KBM-7 (cell line): ENCODE results near the gene CYSRT1.

Source experiments
- DNase-seq: peaks from one replicate; pipeline ENCODE4 v3.0.0-alpha.2; 2015
- in situ Hi-C: fragments of 300-500 bp; cut with MboI; formaldehyde crosslinking; loops from 2 replicates; pipeline ENCODE4 v1.14.3; 2020; ENCODE audit warnings: low sequenced_read_pairs, low pct_unique_long_range_greater_than_20kb, mixed read lengths

CYSRT1 gene

GRCh38 chr9:137205126-137206069 is 19.6 kb upstream of the CYSRT1 start, which contains the start of the genes NDOR1 and TMEM203:
Gene NDOR1 (plus strand): TSS chr9:137205700. CDS start chr9:137205778, 78 bp downstream.
Gene TMEM203 (minus strand): TSS chr9:137205648. CDS start chr9:137205414, 234 bp downstream.
- peak; percentile 87 for DNase-seq
- in situ Hi-C loops = no loop called here

DNA sequence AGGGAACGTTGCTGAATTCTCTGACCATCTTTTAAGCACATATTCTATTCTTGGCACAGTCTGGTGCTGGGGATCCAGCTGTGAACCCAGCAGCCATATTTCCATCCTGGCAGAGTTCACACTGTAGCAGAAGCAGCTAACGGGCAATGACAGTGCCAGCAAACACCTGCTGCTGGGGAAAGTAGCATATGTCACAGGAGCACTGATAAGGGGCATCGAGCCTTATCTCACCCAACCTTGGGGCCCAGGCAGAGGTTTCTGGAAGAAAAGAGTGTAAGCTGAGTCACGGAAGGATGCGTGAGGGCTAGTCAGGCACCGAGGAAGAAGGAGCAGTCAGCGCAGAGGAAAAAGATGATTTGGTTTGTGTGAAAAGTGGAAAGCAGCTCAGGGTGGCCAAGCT is 18.4 kb upstream of the CYSRT1 start:
- in situ Hi-C loops = no loop called here
- DNase-seq = no peak

DNA sequence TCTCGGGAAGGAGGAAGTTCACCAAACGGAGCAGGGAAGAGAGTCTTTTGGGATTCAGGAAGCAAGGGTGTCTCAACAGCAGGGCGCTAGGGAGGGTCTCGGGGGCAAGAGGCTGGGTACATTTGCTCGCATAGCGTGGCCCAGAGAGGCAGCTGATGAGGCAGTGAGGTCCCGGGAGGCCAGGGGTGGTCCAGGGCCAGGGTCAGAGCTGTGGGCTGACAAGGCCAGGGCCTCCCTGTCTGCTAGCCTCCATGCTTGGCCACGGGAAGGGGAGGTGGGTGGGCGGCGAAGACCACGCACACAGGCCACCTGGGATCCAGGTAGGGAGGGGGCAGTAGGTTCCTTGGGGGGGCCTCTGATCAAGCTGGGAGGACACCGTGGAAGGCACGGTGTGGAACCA is 13.4 kb upstream of the CYSRT1 start:
- in situ Hi-C loops = no loop called here
- no peak for DNase-seq

- in situ Hi-C loops = no loop called here
- DNase-seq = no peak
Measured at GRCh38 chr9:137212520-137212919, 12.5 kb upstream of the CYSRT1 start.

- DNase-seq = no peak
- in situ Hi-C loops = no loop called here
Measured at GRCh38 chr9:137213160-137214060, 11.6 kb upstream of the CYSRT1 start.

- DNase-seq = no peak
- in situ Hi-C loops = no loop called here
Measured at GRCh38 chr9:137214620-137215019, 10.4 kb upstream of the CYSRT1 start.

DNA sequence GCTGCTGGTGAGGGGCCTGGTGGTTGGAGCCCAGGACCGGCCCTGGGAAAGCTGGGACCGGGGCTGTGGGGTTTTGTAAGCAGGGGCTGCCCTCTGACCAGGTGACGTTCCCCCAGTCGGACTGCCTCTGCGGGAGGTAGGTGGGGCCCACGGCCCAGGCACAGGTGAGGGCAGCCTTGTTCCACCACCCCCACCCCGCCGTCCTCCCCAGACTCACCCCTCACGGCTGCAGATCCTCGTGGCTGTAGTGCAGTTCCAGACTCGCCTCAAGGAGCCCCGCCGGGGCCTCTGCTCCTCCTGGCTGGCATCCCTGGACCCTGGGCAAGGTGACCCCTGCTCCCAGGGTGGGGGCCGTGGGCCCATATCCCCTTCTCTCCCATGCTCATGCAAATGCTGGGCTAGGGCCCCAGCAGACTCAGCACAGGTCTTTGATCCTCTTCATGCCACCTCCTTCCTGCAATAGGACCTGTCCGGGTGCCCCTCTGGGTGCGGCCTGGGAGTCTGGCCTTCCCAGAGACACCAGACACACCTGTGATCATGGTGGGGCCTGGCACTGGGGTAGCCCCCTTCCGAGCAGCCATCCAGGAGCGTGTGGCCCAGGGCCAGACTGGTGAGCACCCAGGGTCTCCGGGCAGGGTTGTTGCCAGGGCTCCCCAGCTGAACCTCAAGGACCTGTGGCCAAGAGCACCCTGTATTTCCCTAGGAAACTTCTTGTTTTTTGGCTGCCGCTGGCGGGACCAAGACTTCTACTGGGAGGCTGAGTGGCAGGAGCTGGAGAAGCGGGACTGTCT is 9.6 kb upstream of the CYSRT1 start:
- no peak for DNase-seq
- in situ Hi-C loops = no loop called here

GRCh38 chr9:137216188-137216965 is 8.6 kb upstream of the CYSRT1 start:
- DNase-seq = no peak
- in situ Hi-C loops = no loop called here

- in situ Hi-C loops = no loop called here
- DNase-seq = no peak
Measured at GRCh38 chr9:137217276-137218211, 7.4 kb upstream of the CYSRT1 start.

GRCh38 chr9:137218212-137218753 is 6.7 kb upstream of the CYSRT1 start:
- in situ Hi-C loops = no loop called here
- DNase-seq = no peak

DNA sequence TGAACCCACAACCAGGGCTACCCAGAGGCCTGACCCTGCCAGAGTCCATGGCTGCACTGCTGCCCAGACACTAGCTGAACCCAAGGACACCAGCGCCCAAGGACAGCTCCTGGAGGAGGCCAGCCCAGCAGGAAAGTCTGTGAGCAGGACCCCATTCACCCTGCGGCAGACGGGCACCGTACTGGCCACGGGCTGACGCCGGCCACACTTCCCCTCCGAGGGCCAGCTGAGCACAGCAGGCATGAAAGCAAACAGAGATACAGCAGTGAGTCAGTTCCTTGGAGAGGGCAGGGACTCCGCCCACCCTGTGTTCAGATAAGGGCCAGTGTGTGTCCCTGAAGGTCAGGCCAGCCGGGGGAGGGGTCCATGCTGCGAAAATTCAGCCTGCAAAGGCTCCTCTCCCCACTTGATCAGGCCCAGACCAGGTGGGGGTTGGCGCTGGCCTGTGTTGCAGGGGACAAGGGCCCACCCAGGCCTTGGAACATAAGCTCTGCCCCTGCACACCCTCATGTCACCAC is 6.2 kb upstream of the CYSRT1 start:
- in situ Hi-C loops = no loop called here
- no peak for DNase-seq

DNA sequence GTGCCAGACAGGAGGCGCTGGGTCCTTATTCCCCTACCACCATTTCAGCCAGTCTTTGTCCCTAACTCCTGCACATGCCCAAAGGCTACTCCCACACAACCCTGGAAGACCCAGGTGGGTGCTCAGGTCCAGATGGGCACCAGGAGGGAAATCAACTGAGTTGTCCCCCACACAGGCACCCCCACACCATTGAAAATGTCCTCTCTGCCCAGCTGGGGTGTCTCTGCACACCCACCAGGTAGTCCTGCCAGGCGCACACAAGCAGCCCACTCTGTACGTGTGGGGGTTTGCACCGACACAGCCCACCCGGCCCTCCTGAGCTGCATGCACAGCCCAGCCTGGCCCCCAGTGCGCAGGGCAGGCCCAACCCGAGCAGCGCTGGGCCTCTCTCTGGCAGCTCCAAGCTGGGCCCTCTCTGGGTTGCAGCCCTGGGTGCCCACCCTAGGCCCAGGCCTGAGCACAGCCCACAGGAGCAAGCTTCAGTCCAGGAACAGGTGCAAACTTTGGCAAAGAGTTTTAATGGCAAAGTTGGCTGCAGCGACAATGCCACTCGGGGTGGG is 5.1 kb upstream of the CYSRT1 start:
- in situ Hi-C loops = no loop called here
- DNase-seq = no peak

- in situ Hi-C loops = no loop called here
- no peak for DNase-seq
Measured at GRCh38 chr9:137220317-137221094, 4.5 kb upstream of the CYSRT1 start.

DNA sequence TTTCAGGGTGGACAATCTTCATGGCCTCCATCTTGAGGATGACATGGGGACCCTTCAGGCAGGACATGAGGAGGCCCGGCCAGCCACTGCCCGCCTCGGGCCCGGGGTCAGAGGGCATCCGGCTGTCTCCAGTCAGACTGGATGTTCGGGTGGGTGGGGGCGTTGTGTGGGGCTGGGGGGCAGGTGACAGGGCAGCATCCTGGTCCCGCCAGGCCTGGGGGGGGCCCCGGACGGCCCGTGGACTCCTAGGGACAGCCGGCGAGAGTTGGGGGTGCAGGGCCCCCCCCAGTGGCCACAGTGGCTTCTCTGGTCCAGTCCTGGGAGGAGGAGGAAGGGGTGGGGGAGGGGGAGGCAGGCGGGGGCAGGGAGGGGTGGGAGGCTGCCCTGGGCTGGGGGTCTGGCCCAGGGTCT is 3.9 kb upstream of the CYSRT1 start:
- DNase-seq = no peak
- in situ Hi-C loops = no loop called here

GRCh38 chr9:137221506-137222111 is 3.4 kb upstream of the CYSRT1 start:
- DNase-seq = no peak
- in situ Hi-C loops = no loop called here
